A673 (cell line): ENCODE measurements around the gene IQGAP2.

Experiments used
- CTCF ChIP-seq: fragments of 300-800, 200-600 bp; sonication (generic); conservative IDR thresholded peaks from 2 replicates; pipeline ENCODE4 v1.5.1; 2017; ENCODE audit warnings: low read depth, mild to moderate bottlenecking, antibody characterized with exemption, low read length, moderate library complexity, mixed read lengths
- EZH2 ChIP-seq: fragments of 200-600 bp; sonication (generic); IDR thresholded peaks from 2 replicates; pipeline ENCODE4 v1.6.1; 2017; ENCODE audit warnings: borderline replicate concordance, low read depth, mild to moderate bottlenecking, mixed read lengths, antibody characterized with exemption, low read length; ENCODE audit not compliant: poor library complexity, severe bottlenecking

- TF ChIP-seq EZH2 (no peak), CTCF (no peak)
Observed at GRCh38 chr5:76532052-76532451, 129.0 kb downstream of the IQGAP2 start.
